Trophoblast cell (in vitro differentiated cells and primary cell): Measurements from ENCODE around the gene ZNF460.

Experiments
- DNase-seq, 2 donors: peaks; one replicate each; pipeline ENCODE4 v3.0.0-alpha.2; 2016
- H2AFZ ChIP-seq: 2 replicates; pipeline ENCODE4 v1.6.1; 2013; ENCODE audit warnings: low read length, moderate library complexity, mild to moderate bottlenecking; ENCODE audit not compliant: insufficient read depth, poor library complexity
- H2AK5ac ChIP-seq: 2 replicates; pipeline ENCODE4 v1.6.1; 2013; ENCODE audit warnings: mild to moderate bottlenecking, low read length
- H2BK120ac ChIP-seq: 2 replicates; pipeline ENCODE4 v1.6.1; 2013; ENCODE audit warnings: low read length, mild to moderate bottlenecking, moderate library complexity; ENCODE audit not compliant: insufficient read depth, poor library complexity
- H2BK12ac ChIP-seq: 2 replicates; pipeline ENCODE4 v1.6.1; 2013; ENCODE audit warnings: mild to moderate bottlenecking, low read length, moderate library complexity
- H2BK5ac ChIP-seq: 2 replicates; pipeline ENCODE4 v1.6.1; 2013; ENCODE audit warnings: low read length, low read depth, moderate library complexity, mild to moderate bottlenecking; ENCODE audit not compliant: poor library complexity
- H3K14ac ChIP-seq: 2 replicates; pipeline ENCODE4 v1.6.1; 2013; ENCODE audit warnings: mild to moderate bottlenecking, low read length
- H3K18ac ChIP-seq: 2 replicates; pipeline ENCODE4 v1.6.1; 2013; ENCODE audit warnings: mild to moderate bottlenecking, low read length
- H3K23ac ChIP-seq: 2 replicates; pipeline ENCODE4 v1.6.1; 2013; ENCODE audit warnings: low read length
- H3K27ac ChIP-seq: 2 replicates; pipeline ENCODE4 v1.5.1; 2013; ENCODE audit warnings: low read depth, mild to moderate bottlenecking, inconsistent platforms, low read length, moderate library complexity
- H3K27me3 ChIP-seq: 2 replicates; pipeline ENCODE4 v1.6.1; 2013; ENCODE audit warnings: inconsistent platforms, mild to moderate bottlenecking, low read length, moderate library complexity; ENCODE audit not compliant: insufficient read depth
- H3K36me3 ChIP-seq, 2 experiments: 1 replicate in 1 of 2; 2 replicates in 1 of 2; pipeline ENCODE4 v1.6.1; 2013; ENCODE audit warnings: low read length in 2 of 2, mild to moderate bottlenecking in 2 of 2, moderate library complexity in 1 of 2; ENCODE audit not compliant: insufficient read depth in 2 of 2, control insufficient read depth in 1 of 2
- H3K4ac ChIP-seq: 2 replicates; pipeline ENCODE4 v1.6.1; 2013; ENCODE audit warnings: low read depth, mild to moderate bottlenecking, low read length, moderate library complexity
- H3K4me1 ChIP-seq, 2 experiments: 1 replicate in 1 of 2; 2 replicates in 1 of 2; pipeline ENCODE4 v1.6.1; 2013; ENCODE audit warnings: low read length in 2 of 2, mild to moderate bottlenecking in 2 of 2, moderate library complexity in 1 of 2; ENCODE audit not compliant: insufficient read depth in 2 of 2, control insufficient read depth in 1 of 2
- H3K4me2 ChIP-seq: 2 replicates; pipeline ENCODE4 v1.6.1; 2013; ENCODE audit warnings: inconsistent platforms, mild to moderate bottlenecking, low read length, moderate library complexity
- H3K4me3 ChIP-seq: 2 replicates; pipeline ENCODE4 v1.5.1; 2013; ENCODE audit warnings: mild to moderate bottlenecking, low read depth, low read length, inconsistent platforms
- H3K79me1 ChIP-seq: one replicate; pipeline ENCODE4 v1.6.1; 2013; ENCODE audit warnings: low read length
- H3K79me2 ChIP-seq: 2 replicates; pipeline ENCODE4 v1.6.1; 2013; ENCODE audit warnings: low read length, mild to moderate bottlenecking; ENCODE audit not compliant: control insufficient read depth, insufficient read depth, poor library complexity
- H3K9ac ChIP-seq: 2 replicates; pipeline ENCODE4 v1.6.1; 2013; ENCODE audit warnings: mild to moderate bottlenecking, low read length
- H3K9me3 ChIP-seq: 2 replicates; pipeline ENCODE4 v1.6.1; 2013; ENCODE audit warnings: low read depth, mild to moderate bottlenecking, control low read depth, inconsistent platforms, low read length; ENCODE audit not compliant: insufficient read depth
- H4K12ac ChIP-seq: 2 replicates; pipeline ENCODE4 v1.6.1; 2013; ENCODE audit warnings: low read depth, mild to moderate bottlenecking, low read length, moderate library complexity
- H4K8ac ChIP-seq: 2 replicates; pipeline ENCODE4 v1.6.1; 2013; ENCODE audit warnings: low read depth, mild to moderate bottlenecking, low read length, moderate library complexity
- H4K91ac ChIP-seq: one replicate; pipeline ENCODE4 v1.6.1; 2013; ENCODE audit warnings: low read depth, mild to moderate bottlenecking, low read length, moderate library complexity
- WGBS: extraction: QIAGEN DNeasy Blood & Tissue Kit; methylation state at CpG from one replicate; pipeline ENCODE4 v1.1.7; 2013; ENCODE audit warnings: missing lambda C conversion rate; ENCODE audit not compliant: insufficient read length, insufficient coverage; ENCODE audit errors: extremely low coverage; 5-methylcytosine and 5-hydroxymethylcytosine counted together

The ZNF460 gene

DNA sequence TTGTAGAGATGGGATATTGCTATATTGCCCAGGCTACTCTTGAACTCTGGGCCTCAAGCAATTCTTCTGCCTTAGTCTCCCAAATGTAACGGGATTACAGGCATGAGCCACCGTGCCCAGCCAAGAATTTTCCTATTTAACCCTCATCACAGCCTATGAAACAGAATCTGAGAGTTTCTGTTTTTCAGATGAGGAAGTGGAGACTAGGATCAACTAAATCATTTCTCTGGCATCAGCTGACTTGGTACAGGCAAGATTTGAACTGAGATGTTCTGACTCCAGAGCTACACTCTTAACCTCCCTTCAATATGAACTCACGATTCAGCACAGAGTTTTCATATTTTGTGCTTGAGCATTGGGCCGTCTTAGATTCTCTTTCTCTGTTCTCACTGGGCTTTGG is 8.1 kb downstream of the ZNF460 start:
- H3K9ac ChIP-seq, result no peak overlapping the region
- DNase-seq, result no peak
- peaks cover 2% of the 10 kb centered on the region for H3K79me2 ChIP-seq
- no peak overlapping the region for H4K8ac ChIP-seq
- H2BK12ac ChIP-seq, result no peak overlapping the region
- H3K14ac ChIP-seq, result no peak overlapping the region
- peaks cover 1% of the 10 kb centered on the region for H3K9me3 ChIP-seq
- peak overlapping the region; percentile 50 for H3K4ac ChIP-seq
- H2AFZ ChIP-seq, result no peak overlapping the region
- H3K4me2 ChIP-seq, result no peak overlapping the region
- H3K4me1 ChIP-seq, result no peaks in the 10 kb centered on the region
- H3K36me3 ChIP-seq, result peaks cover 47 to 75% of the 10 kb centered on the region in 2 experiments
- no peak overlapping the region for H2BK5ac ChIP-seq
- H2BK120ac ChIP-seq, result no peak overlapping the region
- H4K12ac ChIP-seq, result no peak overlapping the region
- H4K91ac ChIP-seq, result no peak overlapping the region
- H3K27me3 ChIP-seq, result no peaks in the 10 kb centered on the region
- H3K18ac ChIP-seq, result no peak overlapping the region
- no peak overlapping the region for H3K4me3 ChIP-seq
- H3K27ac ChIP-seq, result no peak overlapping the region
- no peaks in the 10 kb centered on the region for H3K79me1 ChIP-seq
- H3K23ac ChIP-seq, result no peak overlapping the region
- no peak overlapping the region for H2AK5ac ChIP-seq
- WGBS, result no CpG with 5 or more reads among the region's 4 CpGs

- no peak overlapping the region for H3K18ac ChIP-seq
- no peak overlapping the region for H3K27ac ChIP-seq
- H3K27me3 ChIP-seq, result no peaks in the 10 kb centered on the region
- no peak for DNase-seq
- H3K4me2 ChIP-seq, result no peak overlapping the region
- H3K79me1 ChIP-seq, result no peaks in the 10 kb centered on the region
- no peak overlapping the region for H4K12ac ChIP-seq
- no peak overlapping the region for H3K23ac ChIP-seq
- H3K79me2 ChIP-seq, result no peaks in the 10 kb centered on the region
- H4K91ac ChIP-seq, result no peak overlapping the region
- H4K8ac ChIP-seq, result no peak overlapping the region
- H2BK5ac ChIP-seq, result no peak overlapping the region
- H3K36me3 ChIP-seq, result peaks cover 35 to 57% of the 10 kb centered on the region in 2 experiments
- H3K4me3 ChIP-seq, result no peak overlapping the region
- H3K14ac ChIP-seq, result no peak overlapping the region
- H2AFZ ChIP-seq, result no peak overlapping the region
- no peak overlapping the region for H3K9ac ChIP-seq
- no peak overlapping the region for H2BK12ac ChIP-seq
- no peak overlapping the region for H3K4ac ChIP-seq
- H3K9me3 ChIP-seq, result peaks cover 1% of the 10 kb centered on the region
- H2BK120ac ChIP-seq, result no peak overlapping the region
- WGBS, result no CpG with 5 or more reads among the region's 11 CpGs
- no peaks in the 10 kb centered on the region for H3K4me1 ChIP-seq
- H2AK5ac ChIP-seq, result no peak overlapping the region
These were observed 10.7 kb downstream of the ZNF460 start for GRCh38 chr19:57290970-57291369.

GRCh38 chr19:57292547-57292946 is 12.3 kb downstream of the ZNF460 start:
- H3K9me3 ChIP-seq, result peaks cover 1% of the 10 kb centered on the region

GRCh38 chr19:57293719-57294118 is 13.4 kb downstream of the ZNF460 start:
- Histone ChIP-seq H3K4me2 (no peak overlapping the region), H3K79me1 (no peaks in the 10 kb centered on the region), H3K14ac (no peak overlapping the region), H3K4me1 (no peaks in the 10 kb centered on the region), H3K27ac (no peak overlapping the region), H4K91ac (no peak overlapping the region), H3K18ac (no peak overlapping the region), H4K8ac (no peak overlapping the region), H3K27me3 (no peaks in the 10 kb centered on the region), H2AFZ (no peak overlapping the region), H3K23ac (no peak overlapping the region), H4K12ac (no peak overlapping the region), H3K4ac (no peak overlapping the region), H3K79me2 (no peaks in the 10 kb centered on the region), H2BK120ac (no peak overlapping the region), H2AK5ac (no peak overlapping the region), H3K36me3 (peaks cover 28 to 37% of the 10 kb centered on the region in 2 experiments), H3K9me3 (peaks cover 1% of the 10 kb centered on the region), H3K4me3 (no peak overlapping the region), H2BK5ac (no peak overlapping the region), H2BK12ac (no peak overlapping the region), H3K9ac (no peak overlapping the region)
- WGBS, result no CpG with 5 or more reads among the region's 1 CpG
- no peak for DNase-seq

More at GRCh38 chr19:57292547-57292946, 12.3 kb downstream of the ZNF460 start:
- H3K4me3 ChIP-seq, result no peak overlapping the region
- no peak overlapping the region for H3K4ac ChIP-seq
- no peak overlapping the region for H2BK5ac ChIP-seq
- no CpG with 5 or more reads among the region's 1 CpG for WGBS
- no peak overlapping the region for H4K8ac ChIP-seq
- DNase-seq, result no peak
- H4K12ac ChIP-seq, result no peak overlapping the region
- no peak overlapping the region for H3K27ac ChIP-seq
- H2BK120ac ChIP-seq, result no peak overlapping the region
- H3K23ac ChIP-seq, result no peak overlapping the region
- H3K14ac ChIP-seq, result no peak overlapping the region
- no peak overlapping the region for H3K9ac ChIP-seq
- H4K91ac ChIP-seq, result no peak overlapping the region
- no peak overlapping the region for H3K4me2 ChIP-seq
- H3K4me1 ChIP-seq, result no peaks in the 10 kb centered on the region
- no peaks in the 10 kb centered on the region for H3K79me1 ChIP-seq
- no peak overlapping the region for H2AK5ac ChIP-seq
- no peaks in the 10 kb centered on the region for H3K27me3 ChIP-seq
- H2AFZ ChIP-seq, result no peak overlapping the region
- H3K36me3 ChIP-seq, result peaks cover 34 to 46% of the 10 kb centered on the region in 2 experiments
- H3K79me2 ChIP-seq, result no peaks in the 10 kb centered on the region
- H2BK12ac ChIP-seq, result no peak overlapping the region
- H3K18ac ChIP-seq, result no peak overlapping the region
